HG02852 (cell line): ENCODE data around the gene LCN1.
"Not testable (repeated sequence)": the region's sequence is repeated elsewhere in the genome, so short reads cannot be mapped to it uniquely, and the experiment has no call there.

Source experiments
- ATAC-seq: cut with Tn5 transposase; IDR thresholded peaks from one replicate; pipeline ENCODE4 v1.9.1; 2021; ENCODE audit warnings: mild to moderate bottlenecking, moderate library complexity; ENCODE audit not compliant: unreplicated experiment

Gene LCN1

GRCh38 chr9:135522137-135522877, 1.1 kb downstream of the LCN1 start:
- ATAC-seq = no peak

- no peak for ATAC-seq
Measured at GRCh38 chr9:135522931-135523330, 1.7 kb downstream of the LCN1 start.

GRCh38 chr9:135523521-135524129, 2.4 kb downstream of the LCN1 start:
- no peak for ATAC-seq

GRCh38 chr9:135524130-135524861, 3.1 kb downstream of the LCN1 start:
- no peak for ATAC-seq

GRCh38 chr9:135525241-135526088, 4.2 kb downstream of the LCN1 start:
- ATAC-seq = no peak

- no peak for ATAC-seq
Measured at GRCh38 chr9:135526089-135526729, 5.0 kb downstream of the LCN1 start.

- no peak for ATAC-seq
Measured at GRCh38 chr9:135526730-135527571, 5.7 kb downstream of the LCN1 start.

- ATAC-seq = not testable (repeated sequence)
Measured at GRCh38 chr9:135528842-135529435, 7.7 kb downstream of the LCN1 start.

- no peak for ATAC-seq
Measured at GRCh38 chr9:135530146-135530545, 8.9 kb downstream of the LCN1 start.

- no peak for ATAC-seq
Measured at GRCh38 chr9:135531096-135531495, 9.9 kb downstream of the LCN1 start.

GRCh38 chr9:135533113-135533512, 11.9 kb downstream of the LCN1 start:
- ATAC-seq = no peak

- ATAC-seq = no peak
Measured at GRCh38 chr9:135533674-135534073, 12.4 kb downstream of the LCN1 start.

GRCh38 chr9:135534192-135534711, 13.0 kb downstream of the LCN1 start:
- ATAC-seq = not testable (repeated sequence)

- not testable (repeated sequence) for ATAC-seq
Measured at GRCh38 chr9:135534826-135535225, 13.6 kb downstream of the LCN1 start.

GRCh38 chr9:135535631-135536030, 14.4 kb downstream of the LCN1 start:
- ATAC-seq = not testable (repeated sequence)

- no peak for ATAC-seq
Measured at GRCh38 chr9:135536216-135536615, 15.0 kb downstream of the LCN1 start.

- not testable (repeated sequence) for ATAC-seq
Measured at GRCh38 chr9:135543262-135543894, 22.1 kb downstream of the LCN1 start.

- no peak for ATAC-seq
Measured at GRCh38 chr9:135544981-135545635, 23.9 kb downstream of the LCN1 start.
